OCI-LY7 (cell line): ENCODE measurements around the gene KRT36. TPM values are rescaled to one million over a fixed set of nuclear protein-coding genes. Genes with fewer than 3 reads are reported as not detected.

Source experiments
- BruUV-seq: library from RNA; stranded (reverse); fragments of 400-500 nt; replicated peaks from 2 replicates; lab custom pipeline; 2021; lab: Mats Ljungman, UMichigan
- CTCF ChIA-PET: fragments of 300-600 bp; sonication (Branson Sonifier 250); formaldehyde crosslinking; loops from one replicate; lab custom pipeline; 2022; ENCODE audit warnings: antibody characterized with exemption; ENCODE audit not compliant: unreplicated experiment; lab: Charles Lee
- POLR2A ChIA-PET: fragments of 300-600 bp; sonication (Branson Sonifier 250); formaldehyde crosslinking; loops from one replicate; lab custom pipeline; 2022; ENCODE audit warnings: antibody characterized with exemption; lab: Charles Lee
- DNase-seq: peaks from one replicate; pipeline ENCODE4 v3.0.0-alpha.2; 2015; ENCODE audit warnings: low spot score
- H2AFZ ChIP-seq: fragments of 200-600 bp; sonication (generic), shearing (Covaris generic); 2 replicates; pipeline ENCODE4 v1.6.1; 2014; ENCODE audit warnings: mild to moderate bottlenecking, antibody characterized with exemption, low read length, moderate library complexity
- H3K27ac ChIP-seq: fragments of 200-600 bp; sonication (generic); 2 replicates; pipeline ENCODE4 v1.5.1; 2014; ENCODE audit warnings: mixed run types, low read depth, mild to moderate bottlenecking, moderate library complexity, low read length, inconsistent platforms; ENCODE audit not compliant: poor library complexity, severe bottlenecking
- H3K36me3 ChIP-seq: fragments of 200-600 bp; sonication (generic); 2 replicates; pipeline ENCODE4 v1.6.1; 2014; ENCODE audit warnings: mild to moderate bottlenecking, antibody characterized with exemption, low read length, moderate library complexity, mixed read lengths; ENCODE audit not compliant: insufficient read depth
- H3K4me1 ChIP-seq: fragments of 200-600 bp; sonication (generic); 2 replicates; pipeline ENCODE4 v1.5.1; 2014; ENCODE audit warnings: mild to moderate bottlenecking, low read length; ENCODE audit not compliant: insufficient read depth, poor library complexity, severe bottlenecking
- H3K4me2 ChIP-seq: fragments of 200-600 bp; sonication (generic); 2 replicates; pipeline ENCODE4 v1.6.1; 2014; ENCODE audit warnings: mild to moderate bottlenecking, low read length
- H3K4me3 ChIP-seq: fragments of 200-600 bp; sonication (generic); 2 replicates; pipeline ENCODE4 v1.5.1; 2014; ENCODE audit warnings: mild to moderate bottlenecking, low read depth, low read length; ENCODE audit not compliant: poor library complexity, severe bottlenecking
- H3K79me2 ChIP-seq: fragments of 200-600 bp; sonication (generic); 2 replicates; pipeline ENCODE4 v1.6.1; 2016; ENCODE audit warnings: low read depth, mild to moderate bottlenecking, low read length, moderate library complexity, mixed read lengths; ENCODE audit not compliant: insufficient read depth
- H3K9me2 ChIP-seq: fragments of 200-600 bp; sonication (generic); 2 replicates; pipeline ENCODE4 v1.6.1; 2016; ENCODE audit warnings: mild to moderate bottlenecking, low read length, mixed read lengths; ENCODE audit not compliant: insufficient read depth
- H3K9me3 ChIP-seq: fragments of 200-600 bp; sonication (generic); 2 replicates; pipeline ENCODE4 v1.6.1; 2014; ENCODE audit warnings: mild to moderate bottlenecking, mixed run types, low read length, mixed read lengths
- H4K20me1 ChIP-seq: fragments of 200-600 bp; sonication (generic); 2 replicates; pipeline ENCODE4 v1.6.1; 2014; ENCODE audit warnings: mild to moderate bottlenecking, antibody characterized with exemption, low read length, moderate library complexity, mixed read lengths; ENCODE audit not compliant: insufficient read depth
- CTCF ChIP-seq: fragments of 200-600 bp; sonication (generic); conservative IDR thresholded peaks from 2 replicates; pipeline ENCODE4 v1.5.1; 2014; ENCODE audit warnings: mild to moderate bottlenecking, antibody characterized with exemption, low read length, moderate library complexity, mixed read lengths
- EZH2phosphoT487 ChIP-seq: fragments of 200-600 bp; sonication (generic); IDR thresholded peaks from 2 replicates; pipeline ENCODE4 v1.6.1; 2018; ENCODE audit warnings: low read depth, borderline replicate concordance, mild to moderate bottlenecking, mixed run types, antibody characterized with exemption, low read length, moderate library complexity, mixed read lengths
- intact Hi-C: fragments of 100-400 bp; cut with micrococcal nuclease; formaldehyde crosslinking; loops from one replicate; pipeline ENCODE4 v1.10.0; 2022; ENCODE audit not compliant: unreplicated experiment
- total RNA-seq, 2 experiments: library from RNA; depleted of rRNA in 1 of 2; stranded (reverse); fragments of >200 nt in 1 of 2; shearing (Covaris generic) in 1 of 2; gene quantifications; 2 replicates each; pipeline ENCODE4 v1.2.3, GENCODE V29; 2014 to 2022

The KRT36 gene
- total RNA-seq, 2 experiments from 2014 or later: not detected

- POLR2A ChIA-PET: interaction anchor here (0.6 kb wide), 1 partner anchor 443 kb away, joined by 3 read pairs; the partner anchor contains the start of gene KRTAP1-3
- TF ChIP-seq EZH2phosphoT487 (no peak), CTCF (no peak)
- no TSS peak for BruUV-seq
- Histone ChIP-seq H3K9me2 (no peaks in the 10 kb centered on the region), H4K20me1 (no peaks in the 10 kb centered on the region), H3K36me3 (no peaks in the 10 kb centered on the region), H3K79me2 (no peaks in the 10 kb centered on the region), H3K4me2 (no peak overlapping the region), H3K9me3 (no peaks in the 10 kb centered on the region), H3K27ac (no peak overlapping the region), H2AFZ (no peak overlapping the region), H3K4me1 (no peaks in the 10 kb centered on the region), H3K4me3 (no peak overlapping the region)
- intact Hi-C loops: no loop called here
- CTCF ChIA-PET: no interaction called here
- DNase-seq: no peak
Measured at GRCh38 chr17:41476866-41477815, 12.6 kb downstream of the KRT36 start.

- H2AFZ ChIP-seq: no peak overlapping the region
- no TSS peak for BruUV-seq
- H3K36me3 ChIP-seq: no peaks in the 10 kb centered on the region
- no peak overlapping the region for H3K27ac ChIP-seq
- no peaks in the 10 kb centered on the region for H4K20me1 ChIP-seq
- DNase-seq: no peak
- H3K4me2 ChIP-seq: no peak overlapping the region
- H3K9me3 ChIP-seq: no peaks in the 10 kb centered on the region
- CTCF ChIA-PET: no interaction called here
- POLR2A ChIA-PET: no interaction called here
- intact Hi-C loops: no loop called here
- no peaks in the 10 kb centered on the region for H3K9me2 ChIP-seq
- TF ChIP-seq EZH2phosphoT487 (no peak), CTCF (no peak)
- no peaks in the 10 kb centered on the region for H3K79me2 ChIP-seq
- H3K4me1 ChIP-seq: no peaks in the 10 kb centered on the region
- H3K4me3 ChIP-seq: no peak overlapping the region
Measured at GRCh38 chr17:41475421-41475820, 14.3 kb downstream of the KRT36 start.

- Histone ChIP-seq H3K4me3 (no peak overlapping the region), H3K36me3 (no peaks in the 10 kb centered on the region), H3K4me2 (no peak overlapping the region), H3K27ac (no peak overlapping the region), H3K4me1 (no peaks in the 10 kb centered on the region), H3K9me3 (no peaks in the 10 kb centered on the region), H3K79me2 (no peaks in the 10 kb centered on the region), H4K20me1 (no peaks in the 10 kb centered on the region), H3K9me2 (no peaks in the 10 kb centered on the region), H2AFZ (no peak overlapping the region)
- DNase-seq: no peak
- CTCF ChIA-PET: no interaction called here
- intact Hi-C loops: no loop called here
- BruUV-seq: no TSS peak
- no peak for TF ChIP-seq CTCF
- no peak for TF ChIP-seq EZH2phosphoT487
- POLR2A ChIA-PET: no interaction called here
Measured at GRCh38 chr17:41474863-41475262, 14.8 kb downstream of the KRT36 start.
